ENCODE results near the gene SLC26A2. TPM values are rescaled to one million over a fixed set of nuclear protein-coding genes. Genes with fewer than 3 reads are reported as not detected.

Gene SLC26A2
- total and polyA plus RNA-seq, 2 experiments from 2014 or later: 3.5 to 11.5 TPM

- ATAC-seq (no peak), DNase-seq (ENCODE audit: low spot score) (no peak)
- no peaks in the 10 kb centered on the region for H3K27me3 ChIP-seq (ENCODE audit: insufficient read depth)
- no peak overlapping the region for H3K4me3 ChIP-seq
- no peak overlapping the region for H3K27ac Mint-ChIP-seq
- no peaks in the 10 kb centered on the region for H3K9me2 ChIP-seq (ENCODE audit: insufficient read depth)
- H3K9me3 Mint-ChIP-seq: no peaks in the 10 kb centered on the region
- H3K36me3 Mint-ChIP-seq (ENCODE audit: low read depth): peaks cover 43% of the 10 kb centered on the region
- peaks cover 33% of the 10 kb centered on the region for H4K20me1 ChIP-seq (replicated peaks; ENCODE audit: insufficient read depth)
- H3F3A ChIP-seq (replicated peaks; ENCODE audit: low read depth): no peaks in the 10 kb centered on the region; the same call in 1 of the 2 replicates
- H3K4me3 Mint-ChIP-seq: no peak overlapping the region
- H3K4me1 Mint-ChIP-seq: peaks cover 10% of the 10 kb centered on the region
- H3K27ac ChIP-seq (ENCODE audit: low read depth): no peak overlapping the region
- peaks cover 16% of the 10 kb centered on the region for H3K36me3 ChIP-seq (ENCODE audit: insufficient read depth)
- no peaks in the 10 kb centered on the region; the same call in 1 of the 2 replicates for H3K4me1 ChIP-seq (ENCODE audit: insufficient read depth)
- peaks cover 62% of the 10 kb centered on the region for H3K79me2 ChIP-seq (replicated peaks; ENCODE audit: insufficient read depth)
- TF ChIP-seq JUNB (IDR thresholded peaks at IDR 0.05; ENCODE audit: unreplicated experiment) (no peak), EZH2phosphoT487 (IDR thresholded peaks at IDR 0.05; ENCODE audit: unreplicated experiment) (no peak), ZNF462 (CRISPR knock-in tag; IDR thresholded peaks at IDR 0.05) (no peak), POLR2AphosphoS5 (IDR thresholded peaks at IDR 0.05; ENCODE audit: low read depth) (no peak), ZNF331 (CRISPR knock-in tag; IDR thresholded peaks at IDR 0.05; ENCODE audit: low read depth) (no peak), REST (IDR thresholded peaks at IDR 0.05; ENCODE audit: unreplicated experiment) (no peak), CTCF (conservative IDR thresholded peaks at IDR 0.05; ENCODE audit: low read depth in 2 of 2) (no peak), STAT1 (IDR thresholded peaks at IDR 0.05; ENCODE audit: unreplicated experiment) (no peak)
- H3K4me2 ChIP-seq: no peak overlapping the region
- no peak overlapping the region for H2AFZ ChIP-seq
- peaks cover 5% of the 10 kb centered on the region for H3K27me3 Mint-ChIP-seq (ENCODE audit: insufficient read depth, low read depth, poor library complexity)
Measured at GRCh38 chr5:150006318-150006717, 45.8 kb downstream of the SLC26A2 start.

Data from GM23338 (cell line).